H1 (cell line): ENCODE results near the gene DDX31. TPM values are rescaled to one million over a fixed set of nuclear protein-coding genes. Genes with fewer than 3 reads are reported as not detected.

Experiments
- USF2 ChIP-seq: IDR thresholded peaks from 2 replicates; pipeline ENCODE4 v1.6.1; 2011; ENCODE audit warnings: low read length, improper control_type of control experiment
- ZNF274 ChIP-seq: IDR thresholded peaks from 2 replicates; pipeline ENCODE4 v1.7.0; 2012; ENCODE audit warnings: low read length, borderline replicate concordance; ENCODE audit errors: extremely low read depth
- polyA plus RNA-seq, 7 experiments: library from polyadenylated mRNA; depleted of rRNA in 3 of 7; stranded (reverse) in 5 of 7; unstranded in 2 of 7; fragments of >200 nt in 5 of 7; fragments of 200-250 nt in 2 of 7; gene quantifications; 1 replicate in 5 of 7; 2 replicates in 1 of 7; 4 replicates in 1 of 7; pipeline versions ENCODE4 v1.2.1 to v1.2.3, GENCODE V29; 2011 to 2013; ENCODE audit warnings: missing spikeins in 2 of 7, mixed read lengths in 2 of 7
- total RNA-seq: library from RNA; stranded (reverse); fragmentation: NEBNext Ultra II Directional; extraction: Animal tissue kit (Norgen Biotek cat#: 25700); gene quantifications from 2 replicates; pipeline ENCODE4 v1.2.1, GENCODE V29; 2021

DDX31 gene
- total and polyA plus RNA-seq, 2 of the 8 experiments (the other 6 are each of a cell fraction or from before 2014, with no cell fraction given) = 9.5 to 23.7 TPM

- TF ChIP-seq USF2 (no peak), ZNF274 (no peak)
These were observed 42.2 kb downstream of the DDX31 start (continued) for GRCh38 chr9:132627594-132627993.
